Right hindlimb (tissue), 1 donor: ENCODE measurements around the gene GTPBP8.
"Not testable (repeated sequence)": the region's sequence is repeated elsewhere in the genome, so short reads cannot be mapped to it uniquely, and the experiment has no call there.

Experiments
- DNase-seq: peaks from one replicate; pipeline ENCODE4 v3.0.0-alpha.2; 2018

GTPBP8 gene

GRCh38 chr3:113002037-113002436 is 11.3 kb downstream of the GTPBP8 start:
- DNase-seq: no peak

- DNase-seq: no peak
Observed at GRCh38 chr3:113002679-113003078, 11.9 kb downstream of the GTPBP8 start.

- no peak for DNase-seq
Observed at GRCh38 chr3:113005611-113006010, 14.8 kb downstream of the GTPBP8 start.

GRCh38 chr3:113006359-113007056 is 15.7 kb downstream of the GTPBP8 start:
- DNase-seq: no peak

- no peak for DNase-seq
Observed at GRCh38 chr3:113008117-113008516, 17.3 kb downstream of the GTPBP8 start.

- no peak for DNase-seq
Observed at GRCh38 chr3:113013593-113013992, 22.8 kb downstream of the GTPBP8 start.

- no peak for DNase-seq
Observed at GRCh38 chr3:113018536-113019181, 27.9 kb downstream of the GTPBP8 start.

- DNase-seq: peak; percentile 96
Observed at GRCh38 chr3:113019182-113020137, 28.7 kb downstream of the GTPBP8 start.

GRCh38 chr3:113021471-113021870 is 30.7 kb downstream of the GTPBP8 start:
- DNase-seq: no peak

- no peak for DNase-seq
Observed at GRCh38 chr3:113034011-113034410, 43.2 kb downstream of the GTPBP8 start.

- peak; percentile 40 for DNase-seq
Observed at GRCh38 chr3:113035387-113035982, 44.7 kb downstream of the GTPBP8 start.

GRCh38 chr3:113038328-113038727 is 47.5 kb downstream of the GTPBP8 start:
- DNase-seq: no peak

GRCh38 chr3:113039546-113039945 is 48.8 kb downstream of the GTPBP8 start:
- no peak for DNase-seq

- no peak for DNase-seq
Observed at GRCh38 chr3:113040231-113040630, 49.4 kb downstream of the GTPBP8 start.

- DNase-seq: no peak
Observed at GRCh38 chr3:113043686-113044085, 52.9 kb downstream of the GTPBP8 start.

- DNase-seq: not testable (repeated sequence)
Observed at GRCh38 chr3:113046186-113046965, 55.6 kb downstream of the GTPBP8 start.

GRCh38 chr3:113051302-113051711 is 60.5 kb downstream of the GTPBP8 start:
- peak; percentile 92 for DNase-seq
